Measurements from ENCODE around the gene CRTC3.

Gene CRTC3

DNA sequence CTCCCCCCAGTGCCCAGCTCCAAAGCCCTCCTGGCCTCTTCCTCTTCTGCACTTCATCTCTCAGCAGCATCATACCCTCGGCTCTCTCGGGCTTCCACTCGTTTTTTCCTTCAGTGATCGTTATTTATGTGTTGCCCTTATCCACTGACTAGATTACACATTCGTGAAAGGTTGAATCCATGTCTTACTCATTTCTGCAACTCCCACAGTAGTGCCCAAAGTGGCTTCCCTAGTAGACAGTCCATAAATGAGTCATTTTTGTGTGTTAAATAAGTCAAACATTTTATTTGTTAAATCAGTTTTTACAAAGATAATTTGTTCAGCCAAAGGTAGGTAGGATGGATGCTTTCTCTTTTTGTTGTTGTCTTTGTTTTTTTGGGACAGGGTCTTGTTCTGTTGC is 87.4 kb downstream of the CRTC3 start:
- DNase-seq (ENCODE audit: extremely low read depth, low read depth), result no peak
- TF ChIP-seq, protein P1, sequence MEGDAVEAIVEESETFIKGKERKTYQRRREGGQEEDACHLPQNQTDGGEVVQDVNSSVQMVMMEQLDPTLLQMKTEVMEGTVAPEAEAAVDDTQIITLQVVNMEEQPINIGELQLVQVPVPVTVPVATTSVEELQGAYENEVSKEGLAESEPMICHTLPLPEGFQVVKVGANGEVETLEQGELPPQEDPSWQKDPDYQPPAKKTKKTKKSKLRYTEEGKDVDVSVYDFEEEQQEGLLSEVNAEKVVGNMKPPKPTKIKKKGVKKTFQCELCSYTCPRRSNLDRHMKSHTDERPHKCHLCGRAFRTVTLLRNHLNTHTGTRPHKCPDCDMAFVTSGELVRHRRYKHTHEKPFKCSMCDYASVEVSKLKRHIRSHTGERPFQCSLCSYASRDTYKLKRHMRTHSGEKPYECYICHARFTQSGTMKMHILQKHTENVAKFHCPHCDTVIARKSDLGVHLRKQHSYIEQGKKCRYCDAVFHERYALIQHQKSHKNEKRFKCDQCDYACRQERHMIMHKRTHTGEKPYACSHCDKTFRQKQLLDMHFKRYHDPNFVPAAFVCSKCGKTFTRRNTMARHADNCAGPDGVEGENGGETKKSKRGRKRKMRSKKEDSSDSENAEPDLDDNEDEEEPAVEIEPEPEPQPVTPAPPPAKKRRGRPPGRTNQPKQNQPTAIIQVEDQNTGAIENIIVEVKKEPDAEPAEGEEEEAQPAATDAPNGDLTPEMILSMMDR (IDR thresholded peaks at IDR 0.05; ENCODE audit: low read depth, low read length, missing control alignments), result no peak
- H3K4me3 ChIP-seq (replicated peaks; ENCODE audit: low read depth, low read length), result no peak overlapping the region

GRCh38 chr15:90617668-90618097 is 88.0 kb downstream of the CRTC3 start:
- TF ChIP-seq, protein P1 (IDR thresholded peaks at IDR 0.05; ENCODE audit: low read depth, low read length, missing control alignments), result no peak

DNA sequence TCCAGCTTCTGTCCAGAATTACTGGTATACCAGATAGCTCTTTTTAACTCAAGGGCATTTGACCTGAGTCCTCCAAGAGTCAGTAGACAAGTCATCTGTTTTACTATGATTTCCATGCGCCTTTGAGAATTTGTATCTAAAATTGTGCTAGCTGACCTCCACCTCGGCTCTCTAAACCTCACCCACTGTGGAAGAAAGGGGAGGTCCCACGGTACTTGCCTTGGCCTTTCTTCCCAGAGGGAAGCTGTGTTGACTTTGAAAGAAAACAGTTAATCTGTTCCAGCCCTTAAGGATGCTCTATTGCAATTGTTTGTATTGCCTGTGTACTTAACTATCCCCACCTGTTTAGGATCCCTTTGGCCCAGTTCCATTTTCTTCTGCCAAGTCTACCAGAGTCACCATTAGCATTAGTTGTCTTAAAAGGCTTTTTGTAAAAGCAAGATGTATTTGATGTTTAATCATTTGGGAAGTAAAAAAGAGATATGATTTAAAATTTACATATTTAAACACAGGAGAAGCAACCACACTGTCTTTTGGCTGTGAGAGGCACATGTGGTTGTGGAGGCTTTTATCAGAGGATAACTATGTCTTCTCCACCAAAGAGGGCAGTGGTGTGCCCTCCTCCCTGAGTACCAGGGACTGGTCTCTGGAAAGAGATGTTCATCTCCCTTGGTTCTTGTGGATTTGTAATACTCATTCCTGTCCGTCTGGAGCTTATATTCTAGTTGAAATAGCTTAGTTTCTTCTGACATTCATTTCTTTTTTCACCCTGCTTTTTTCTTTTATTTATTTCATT is 88.8 kb downstream of the CRTC3 start:
- DNase-seq (ENCODE audit: extremely low read depth, low read depth), result peak; percentile 52
- no peak overlapping the region for H3K4me3 ChIP-seq (replicated peaks; ENCODE audit: low read depth, low read length)
- TF ChIP-seq, protein P1 (IDR thresholded peaks at IDR 0.05; ENCODE audit: low read depth, low read length, missing control alignments), result peak; percentile 4

More at GRCh38 chr15:90617668-90618097, 88.0 kb downstream of the CRTC3 start:
- H3K4me3 ChIP-seq (replicated peaks; ENCODE audit: low read depth, low read length), result no peak overlapping the region
- DNase-seq (ENCODE audit: extremely low read depth, low read depth), result no peak

DNA sequence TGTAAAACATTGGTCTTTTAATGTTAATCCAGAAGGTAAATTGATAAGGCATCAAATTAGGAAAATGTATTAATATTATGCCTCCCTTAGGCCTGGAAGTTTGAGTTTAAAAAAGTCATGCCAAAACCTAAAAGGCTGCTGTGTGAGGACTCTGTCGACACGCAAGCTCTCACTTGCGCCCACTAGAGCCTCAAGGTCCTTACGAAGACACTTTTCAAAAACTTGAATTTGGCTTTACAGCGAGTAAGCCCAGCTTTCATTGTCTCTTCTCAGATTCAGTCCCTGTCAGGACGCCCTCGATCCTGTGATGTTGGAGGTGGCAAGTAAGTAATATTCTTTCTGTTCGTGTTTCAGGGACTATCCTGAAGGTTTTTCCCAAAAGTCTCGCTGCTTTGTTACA is 89.7 kb downstream of the CRTC3 start:
- TF ChIP-seq, protein P1 (IDR thresholded peaks at IDR 0.05; ENCODE audit: low read depth, low read length, missing control alignments), result no peak
- no peak overlapping the region for H3K4me3 ChIP-seq (replicated peaks; ENCODE audit: low read depth, low read length)
- DNase-seq (ENCODE audit: extremely low read depth, low read depth), result no peak

GRCh38 chr15:90619939-90620338 is 90.2 kb downstream of the CRTC3 start:
- no peak overlapping the region for H3K4me3 ChIP-seq (replicated peaks; ENCODE audit: low read depth, low read length)
- no peak for DNase-seq (ENCODE audit: extremely low read depth, low read depth)
- TF ChIP-seq, protein P1 (IDR thresholded peaks at IDR 0.05; ENCODE audit: low read depth, low read length, missing control alignments), result no peak

DNA sequence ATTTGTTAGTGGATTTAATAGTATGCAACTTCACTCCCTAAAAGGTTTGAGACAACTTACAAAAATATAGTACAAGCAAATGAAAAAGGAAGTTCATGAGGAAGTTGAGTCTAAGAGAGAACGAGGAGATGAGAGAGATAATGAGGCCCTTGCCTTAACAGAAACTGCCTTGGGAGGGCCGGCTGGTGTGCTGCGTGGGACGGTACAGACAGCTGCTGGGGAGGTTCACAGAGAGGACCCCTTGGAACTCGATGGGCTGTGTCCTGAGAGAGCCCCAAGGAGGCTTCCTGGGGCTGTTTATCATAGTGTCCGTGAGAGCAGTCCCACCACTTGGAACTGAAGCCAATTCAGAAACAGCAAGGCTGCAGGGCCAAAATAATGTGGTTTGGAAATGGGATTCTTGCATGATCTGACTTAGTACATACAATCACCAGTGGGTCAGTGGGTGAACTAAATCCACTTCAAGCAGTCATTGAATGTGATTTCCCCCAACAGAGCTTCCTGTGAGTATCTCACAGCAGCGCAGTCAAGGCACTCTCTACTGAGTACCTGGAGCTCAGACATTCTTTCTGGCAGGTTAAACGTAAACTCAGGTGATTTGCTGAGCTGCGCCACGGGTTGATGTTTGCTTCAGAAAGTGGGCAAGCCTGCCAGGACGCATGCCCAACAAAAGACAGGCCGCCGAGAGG is 90.8 kb downstream of the CRTC3 start:
- DNase-seq (ENCODE audit: extremely low read depth, low read depth), result no peak
- H3K4me3 ChIP-seq (replicated peaks; ENCODE audit: low read depth, low read length), result no peak overlapping the region
- TF ChIP-seq, protein P1 (IDR thresholded peaks at IDR 0.05; ENCODE audit: low read depth, low read length, missing control alignments), result no peak

Measured in HFF-Myc (cell line).